CD4-positive, alpha-beta T cell treated with Interleukin-21 for 1 hour (primary cell): ENCODE results near the gene CTIF.
"Not testable (repeated sequence)": the region's sequence is repeated elsewhere in the genome, so short reads cannot be mapped to it uniquely, and the experiment has no call there.

Experiments
- DNase-seq: peaks from one replicate; pipeline ENCODE4 v3.0.0-alpha.2; 2020

The CTIF gene

DNA sequence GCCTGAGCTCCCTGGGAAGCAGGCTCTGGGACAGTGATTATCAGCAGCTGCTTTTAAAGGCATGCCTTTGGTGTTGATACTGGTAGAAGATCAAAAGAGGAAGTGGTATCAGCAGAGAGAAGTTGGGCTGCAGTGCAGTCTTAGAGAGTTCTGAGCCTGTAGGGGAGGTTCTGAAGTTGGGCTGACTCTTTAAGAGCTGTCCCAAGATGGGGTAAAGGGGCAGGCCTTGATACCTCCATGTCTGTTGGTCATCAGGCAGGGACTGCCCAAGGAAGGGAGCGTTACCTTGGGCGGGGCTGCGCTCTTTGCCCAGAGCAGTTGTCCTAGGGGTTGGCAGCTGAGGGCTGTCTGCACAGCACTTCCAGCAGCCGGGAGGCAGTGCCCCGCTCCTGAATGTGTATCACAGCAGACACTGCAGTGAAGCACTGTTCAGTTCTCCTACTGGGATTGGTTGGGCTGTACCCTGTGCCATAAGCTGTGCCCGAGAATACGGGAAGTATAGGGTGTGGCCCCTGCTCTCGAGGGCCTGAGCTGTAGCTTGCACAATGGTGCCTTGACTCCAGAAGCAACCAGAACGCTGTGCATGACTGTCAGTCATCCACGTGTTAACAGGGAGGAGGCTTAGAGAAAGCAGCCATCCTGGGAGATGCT is 177.0 kb downstream of the CTIF start:
- no peak for DNase-seq

DNA sequence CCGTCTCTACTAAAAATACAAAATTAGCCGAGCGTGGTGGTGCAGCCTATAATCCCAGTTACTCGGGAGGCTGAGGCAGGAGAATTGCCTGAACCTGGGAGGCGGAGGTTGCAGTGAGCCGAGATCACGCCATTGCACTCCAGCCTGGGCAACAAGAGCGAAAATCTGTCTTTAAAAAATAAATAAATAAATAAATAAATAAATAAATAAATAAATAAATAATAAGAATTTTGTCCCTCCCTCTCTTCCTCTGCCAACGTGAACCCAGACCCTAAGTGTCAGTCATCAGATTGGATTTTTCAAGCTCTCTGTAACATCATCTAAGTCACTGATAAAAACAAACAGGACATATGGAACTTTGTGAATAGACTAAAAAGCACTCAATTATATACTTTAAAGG is 178.4 kb downstream of the CTIF start:
- not testable (repeated sequence) for DNase-seq

DNA sequence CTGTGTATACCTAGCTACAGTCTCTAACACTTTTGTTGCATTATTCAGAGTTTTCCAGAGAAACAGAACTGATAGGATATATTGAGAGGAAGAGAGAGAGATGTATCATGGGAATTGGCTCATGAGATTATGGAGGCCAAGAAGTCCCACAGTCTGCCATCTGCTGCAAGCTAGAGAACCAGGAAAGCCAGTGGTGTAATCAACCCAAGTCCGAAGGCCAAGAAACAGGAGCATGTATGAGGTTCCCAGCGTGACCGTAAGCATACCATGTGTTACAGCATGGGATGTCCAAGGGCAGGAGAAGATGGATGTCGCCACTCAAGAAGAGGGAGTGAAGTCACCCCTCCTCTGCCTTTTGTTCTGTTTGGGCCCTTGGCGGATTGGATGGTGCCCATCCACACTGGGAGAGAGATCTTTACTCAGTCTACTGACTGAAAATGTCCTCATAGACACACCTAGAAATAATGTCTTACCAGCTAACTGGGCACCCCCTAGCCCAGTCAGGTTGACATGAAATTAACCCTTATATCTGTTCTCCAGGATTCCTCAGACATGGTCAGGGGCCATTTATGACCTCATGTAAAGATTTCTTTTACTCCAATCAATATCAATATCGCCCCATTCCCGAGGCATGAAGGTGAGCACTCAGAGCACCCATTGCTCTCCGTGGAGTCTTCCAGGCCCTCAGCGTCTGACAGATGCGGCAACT is 179.6 kb downstream of the CTIF start:
- DNase-seq, result no peak

DNA sequence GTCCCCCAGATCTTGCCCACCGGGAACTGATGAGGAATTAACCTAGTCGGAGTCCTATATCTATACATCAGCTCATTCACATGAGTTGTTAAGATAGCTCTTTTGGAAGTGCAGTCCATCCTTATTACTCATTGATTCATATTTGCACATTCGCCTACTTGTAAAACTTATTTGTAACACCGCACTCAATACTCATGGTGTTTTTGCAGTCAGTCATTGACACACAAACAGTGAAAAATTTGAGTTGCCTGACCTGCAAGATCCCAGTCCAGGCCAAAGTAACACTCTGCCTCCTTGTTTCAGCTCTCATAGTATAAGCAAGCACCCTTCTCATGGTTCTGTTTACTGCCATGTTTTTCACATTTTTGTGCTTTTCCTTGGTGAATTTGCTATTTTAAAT is 180.6 kb downstream of the CTIF start:
- no peak for DNase-seq

DNA sequence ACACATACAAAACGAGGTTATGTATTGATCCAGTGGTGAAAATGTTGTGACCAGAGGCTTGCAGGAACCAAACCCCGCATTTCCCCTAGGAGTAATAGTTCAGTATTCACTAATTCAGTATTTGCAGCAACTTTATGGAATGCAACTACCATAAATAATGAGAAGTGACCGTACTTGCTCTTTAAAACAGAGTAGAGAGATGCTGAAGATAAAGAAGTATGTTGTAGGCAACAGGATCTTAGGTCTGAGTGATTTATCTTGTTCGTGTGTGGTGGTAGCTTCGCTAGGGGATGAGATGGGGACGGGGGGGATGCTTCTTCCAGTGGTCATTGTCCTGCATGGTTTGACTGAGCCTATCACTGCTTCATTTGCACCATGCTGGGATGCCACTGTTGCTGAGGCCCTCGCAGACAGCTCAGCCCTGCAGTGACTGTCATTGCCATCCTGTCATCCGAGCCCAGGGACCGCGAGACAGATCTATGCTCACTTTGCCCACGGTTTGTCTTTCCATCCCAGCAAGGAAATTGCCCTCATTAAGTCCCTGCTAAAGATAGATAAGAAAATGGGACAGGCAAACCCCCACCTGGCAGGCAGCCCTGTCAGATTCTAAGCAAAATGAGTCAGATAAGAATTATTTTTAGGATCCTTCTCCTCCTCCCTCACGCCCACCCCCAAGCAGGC is 181.3 kb downstream of the CTIF start:
- no peak for DNase-seq

DNA sequence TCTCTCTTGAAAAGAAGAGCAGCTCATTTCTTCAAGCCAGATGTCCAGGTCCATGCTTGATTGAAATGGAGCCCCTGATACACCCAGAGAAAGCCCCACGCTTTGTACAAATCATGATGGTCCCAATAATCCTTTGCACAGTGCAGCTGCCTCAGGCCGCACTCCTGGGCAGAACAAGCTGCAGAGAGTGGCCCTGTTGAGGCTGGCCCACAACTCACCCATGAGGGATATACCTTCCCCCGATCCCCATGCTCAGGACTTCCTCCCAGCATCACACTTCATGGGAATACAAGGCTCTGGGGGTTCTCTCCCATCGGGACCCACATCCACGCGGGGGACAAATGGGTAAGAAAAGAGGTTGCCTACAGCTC is 181.8 kb downstream of the CTIF start:
- DNase-seq, result no peak

DNA sequence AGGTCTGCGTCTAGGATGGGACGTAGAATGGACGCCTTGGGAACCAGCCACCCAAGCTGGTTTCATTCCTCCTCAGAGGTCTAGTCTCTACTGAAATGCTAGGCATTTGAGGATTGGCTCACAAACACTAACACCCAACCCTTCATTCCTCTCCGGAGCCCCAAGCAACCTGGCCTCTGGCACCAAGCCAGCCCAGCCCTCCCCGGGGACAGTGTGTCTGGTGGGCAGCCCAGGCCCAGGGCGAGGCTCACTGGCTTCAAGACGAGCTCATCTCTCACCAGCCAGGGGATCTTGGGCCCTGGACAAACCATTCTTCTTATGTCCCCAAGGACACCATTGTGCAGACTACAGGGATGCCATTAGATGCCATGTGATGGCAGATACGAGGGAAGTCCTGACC is 182.5 kb downstream of the CTIF start:
- no peak for DNase-seq

DNA sequence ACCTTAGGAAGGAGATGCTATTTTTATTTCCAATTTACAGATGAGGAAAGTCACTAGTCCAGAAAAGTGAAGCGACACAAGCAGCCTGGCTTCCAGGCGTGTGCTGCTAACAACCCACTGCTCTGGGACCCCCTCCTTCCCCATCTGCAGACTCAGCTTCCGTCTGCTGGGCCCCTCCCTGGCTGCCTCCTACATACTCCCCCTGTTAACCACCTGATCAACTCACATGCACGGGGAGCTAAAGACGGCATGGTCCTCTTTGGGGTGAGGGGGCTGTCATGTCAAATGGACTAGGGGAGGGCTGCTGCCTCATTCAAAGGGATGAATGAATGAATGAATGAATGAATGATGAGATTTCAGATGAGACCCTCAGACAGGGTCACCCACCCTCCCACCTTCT is 184.2 kb downstream of the CTIF start:
- DNase-seq, result no peak

DNA sequence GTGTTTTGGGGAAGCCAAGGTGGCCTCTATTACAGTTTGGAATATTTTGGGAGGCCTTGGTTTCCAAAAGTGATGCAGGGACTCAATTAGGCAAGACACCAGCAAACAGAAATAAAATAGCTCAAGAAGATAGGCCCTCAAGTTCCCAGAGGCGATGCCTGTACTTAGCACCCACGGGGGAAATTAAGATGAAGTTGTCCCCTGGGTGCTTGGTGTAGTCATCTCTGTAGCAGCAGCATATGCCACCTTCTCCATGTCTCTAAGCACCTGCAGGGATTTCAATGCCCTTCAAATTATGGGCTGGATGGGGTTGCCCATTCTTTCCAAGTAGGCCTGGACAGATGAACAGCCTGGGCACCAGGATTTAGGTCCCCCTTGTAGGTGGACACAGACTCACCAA is 185.0 kb downstream of the CTIF start:
- no peak for DNase-seq

DNA sequence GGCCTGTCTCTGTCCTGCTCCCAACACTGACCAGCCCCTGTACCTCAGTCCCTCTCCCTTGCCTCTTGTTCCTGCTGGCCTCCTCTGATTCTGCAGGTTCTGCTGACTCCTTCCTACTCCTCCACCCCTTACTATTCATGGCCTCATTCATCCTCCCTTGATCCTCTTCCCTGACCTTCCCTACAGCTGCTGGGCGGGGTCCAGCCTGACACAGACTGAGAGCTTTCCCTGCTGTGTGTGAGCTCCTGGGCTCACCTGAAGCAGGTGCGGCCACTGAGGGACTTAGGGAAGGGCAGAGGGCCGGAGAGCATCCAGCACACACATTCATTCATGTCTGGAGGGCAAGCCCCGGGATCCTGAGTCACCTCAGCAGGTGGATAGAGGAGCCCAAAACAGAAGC is 185.6 kb downstream of the CTIF start:
- DNase-seq, result no peak

DNA sequence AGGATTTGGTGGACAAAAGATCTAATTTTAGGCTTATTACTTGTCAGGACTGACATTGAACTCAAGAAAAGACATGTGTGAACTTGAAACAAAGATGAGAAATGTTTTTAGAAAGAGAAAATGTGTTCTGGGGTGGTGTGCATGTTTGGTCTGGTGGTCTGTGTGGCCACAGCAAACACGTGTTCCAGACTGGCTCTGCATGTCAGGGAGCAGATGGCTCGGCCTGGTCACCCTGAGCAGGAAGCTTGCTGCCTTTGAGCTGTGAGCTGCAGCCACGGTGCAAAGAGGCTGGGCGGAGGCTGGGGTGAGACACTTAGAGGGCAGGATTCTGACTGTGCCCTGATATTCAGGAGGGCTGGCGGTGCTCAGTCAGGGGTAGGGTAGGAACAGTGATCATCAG is 186.1 kb downstream of the CTIF start:
- no peak for DNase-seq

DNA sequence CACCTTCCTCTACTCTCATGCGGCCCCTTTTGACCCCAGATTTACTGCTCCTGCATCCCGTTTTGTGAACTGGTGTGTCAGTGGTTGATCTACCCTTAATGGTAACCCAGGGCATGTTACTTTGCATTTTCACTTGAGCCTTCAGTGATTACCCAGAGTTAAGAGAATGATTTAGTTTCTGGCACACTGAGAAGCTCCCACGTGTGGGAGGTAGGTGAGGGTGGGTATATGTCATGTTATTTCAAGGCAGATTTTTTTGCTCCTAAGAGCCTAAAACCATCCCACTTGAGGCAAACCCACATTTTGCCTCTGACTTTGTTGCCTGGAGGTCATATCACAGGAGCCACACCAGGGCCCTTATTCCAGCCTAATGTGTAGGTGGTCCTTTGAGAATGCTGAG is 186.7 kb downstream of the CTIF start:
- no peak for DNase-seq

DNA sequence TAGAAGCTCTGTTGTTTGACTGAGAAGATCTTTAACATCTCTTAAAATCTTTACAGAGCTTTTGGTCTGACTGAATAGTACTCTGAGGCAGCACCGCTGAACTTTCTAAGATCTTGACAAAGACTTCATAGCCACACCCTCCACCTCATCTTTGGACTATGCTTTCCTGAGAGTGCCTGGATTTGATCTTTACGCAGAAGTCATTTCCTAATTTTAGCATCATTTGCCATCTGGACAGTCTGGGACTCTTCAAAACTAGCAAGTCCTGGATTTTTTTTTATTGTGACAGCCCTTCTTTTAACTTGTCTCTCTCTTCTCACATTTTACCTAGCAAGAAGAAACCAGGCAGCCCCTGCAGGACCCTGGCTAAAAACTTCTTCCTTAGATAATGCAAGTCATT is 188.8 kb downstream of the CTIF start:
- DNase-seq, result no peak

DNA sequence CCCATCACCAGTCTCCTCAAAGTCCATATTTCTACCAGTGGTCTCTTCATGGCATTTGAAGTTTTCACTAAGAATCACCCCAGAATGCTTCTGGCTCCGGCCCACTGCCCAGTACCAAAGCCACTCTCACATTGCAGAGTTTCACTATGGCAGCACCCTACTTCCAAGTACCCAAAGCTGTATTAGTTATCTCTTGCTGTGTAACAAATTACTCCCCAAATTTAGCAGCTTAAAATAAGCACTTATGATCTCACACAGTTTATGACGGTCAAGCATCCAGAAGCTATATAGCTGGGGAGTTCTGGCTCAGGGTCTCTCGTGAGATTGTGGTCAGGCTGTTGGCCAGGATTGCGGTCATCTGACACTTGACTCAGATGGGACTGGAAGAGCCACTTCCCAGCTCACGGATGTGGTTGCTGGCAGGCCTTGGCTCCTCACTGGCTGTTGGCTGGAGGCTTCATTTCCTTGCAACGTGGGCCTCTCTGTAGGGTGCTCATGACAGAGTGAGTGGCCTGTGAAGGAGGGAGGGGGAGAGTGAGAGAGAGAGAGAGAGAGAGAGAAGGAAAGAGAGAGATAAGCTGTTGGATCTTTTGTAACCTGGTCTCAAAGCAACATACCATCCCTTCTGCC is 189.5 kb downstream of the CTIF start:
- no peak for DNase-seq

DNA sequence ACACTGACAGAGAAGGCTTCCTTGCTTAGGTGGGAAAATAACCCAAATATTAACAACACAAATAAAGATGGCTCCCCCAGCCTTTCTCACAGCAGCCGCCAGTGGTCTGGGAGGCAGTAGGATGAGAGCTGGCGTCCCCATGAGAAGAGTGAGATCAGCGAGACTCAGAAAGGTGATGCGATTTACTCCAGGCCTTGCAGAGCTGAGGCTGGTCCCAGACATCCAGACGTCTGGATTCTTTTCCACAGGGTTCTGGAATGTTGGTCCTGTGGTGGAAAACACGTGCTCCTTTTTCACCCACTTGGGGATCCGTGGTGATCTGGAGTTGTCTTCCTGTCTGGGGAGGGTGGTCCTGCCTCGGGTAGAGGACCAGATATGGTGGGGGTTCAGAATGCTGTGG is 190.6 kb downstream of the CTIF start:
- DNase-seq, result no peak

DNA sequence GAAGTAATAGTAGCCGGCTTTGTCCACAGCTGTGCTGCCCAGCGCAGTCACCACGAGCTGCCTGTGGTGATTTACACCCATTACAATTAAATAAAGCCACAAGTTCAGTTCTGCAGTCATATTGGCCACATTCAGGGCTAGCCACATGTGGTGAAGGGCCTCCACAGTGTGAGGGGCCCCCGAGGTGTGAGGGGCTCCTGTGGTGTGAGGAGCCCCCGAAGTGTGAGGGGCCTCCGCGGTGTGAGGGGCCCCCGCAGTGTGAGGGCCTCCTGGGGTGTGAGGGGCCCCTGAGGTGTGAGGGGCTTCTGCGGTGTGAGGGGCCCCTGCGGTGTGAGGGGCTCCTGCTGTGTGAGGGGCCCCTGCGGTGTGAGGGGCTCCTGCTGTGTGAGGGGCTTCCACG is 191.2 kb downstream of the CTIF start:
- no peak for DNase-seq

DNA sequence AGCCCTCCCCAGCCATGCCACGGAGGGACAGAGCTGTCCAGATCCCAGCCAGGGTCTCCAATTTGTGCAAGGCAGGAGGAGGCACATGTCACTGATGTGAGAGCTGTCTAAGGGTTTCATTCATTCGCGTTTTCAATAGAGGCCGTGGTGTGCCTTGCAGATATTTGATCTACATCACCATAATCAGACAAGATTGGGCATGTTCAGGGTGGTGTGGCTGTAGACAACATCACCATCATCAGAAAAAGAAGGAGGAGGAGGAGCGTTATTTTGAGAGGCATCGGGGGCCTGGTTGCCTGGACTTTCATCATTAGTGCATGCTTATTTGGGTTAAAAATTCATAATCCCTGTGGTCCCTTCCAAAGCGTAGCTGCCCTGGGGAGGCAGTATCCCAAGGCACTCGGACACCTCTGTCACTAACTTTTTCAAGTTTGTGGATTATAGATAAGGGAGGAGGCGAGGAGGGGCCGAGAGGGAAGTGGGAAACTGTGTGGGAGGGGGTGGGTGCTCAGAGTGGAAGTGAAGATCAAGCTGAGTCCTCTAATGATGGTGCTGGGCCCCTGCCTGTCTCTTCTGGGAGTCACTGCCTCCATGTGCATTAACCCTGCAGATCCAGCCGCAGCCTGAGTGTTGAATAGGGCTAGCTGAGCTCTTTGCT is 194.1 kb downstream of the CTIF start:
- no peak for DNase-seq

DNA sequence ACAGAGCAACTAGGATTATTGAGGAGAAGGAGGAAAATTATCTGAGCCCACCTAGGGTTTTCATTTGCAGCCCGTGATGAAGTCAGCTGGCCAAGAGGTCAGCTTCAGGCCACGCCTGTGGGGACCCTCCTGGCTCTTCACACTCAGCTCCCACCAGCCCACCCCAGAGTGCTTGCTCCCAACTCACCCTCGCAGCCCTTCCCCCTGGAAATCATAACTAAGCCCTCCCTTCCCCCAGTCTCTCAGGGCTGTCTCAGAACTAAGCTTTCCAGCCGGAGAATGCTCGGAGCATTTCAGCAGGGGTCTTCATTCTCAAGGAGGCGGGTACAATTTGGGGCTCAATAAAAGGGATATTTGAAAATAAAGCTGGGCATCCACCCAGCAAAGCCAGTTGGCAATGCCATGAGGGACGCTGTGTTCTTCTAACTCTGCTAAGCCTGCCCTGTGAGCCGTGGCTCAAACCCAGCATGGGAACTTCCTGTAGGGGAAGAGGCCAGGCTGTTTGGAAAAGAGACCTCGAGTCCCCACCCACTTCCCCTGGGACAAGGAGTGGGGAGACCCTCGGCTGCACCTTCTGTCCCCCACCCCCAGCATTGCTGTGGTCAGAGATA is 194.9 kb downstream of the CTIF start:
- no peak for DNase-seq

DNA sequence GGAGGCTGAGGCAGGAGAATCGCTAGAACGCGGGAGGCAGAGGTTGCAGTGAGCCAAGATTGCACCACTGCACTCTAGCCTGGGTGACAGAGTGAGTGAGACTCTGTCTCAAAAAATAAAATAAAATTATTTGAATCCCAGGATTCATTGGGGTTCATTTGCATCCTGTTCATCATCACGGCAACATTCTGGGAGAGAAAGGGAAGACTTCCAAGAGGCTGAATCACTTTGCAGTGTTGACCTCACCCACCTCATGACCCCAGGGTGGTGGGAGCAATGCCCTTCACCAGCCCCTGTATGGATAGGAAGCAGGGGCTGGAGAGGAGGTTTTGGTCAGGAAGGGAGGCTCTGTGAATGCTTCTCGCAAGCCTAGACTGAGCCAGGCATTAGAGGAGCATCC is 195.6 kb downstream of the CTIF start:
- no peak for DNase-seq

DNA sequence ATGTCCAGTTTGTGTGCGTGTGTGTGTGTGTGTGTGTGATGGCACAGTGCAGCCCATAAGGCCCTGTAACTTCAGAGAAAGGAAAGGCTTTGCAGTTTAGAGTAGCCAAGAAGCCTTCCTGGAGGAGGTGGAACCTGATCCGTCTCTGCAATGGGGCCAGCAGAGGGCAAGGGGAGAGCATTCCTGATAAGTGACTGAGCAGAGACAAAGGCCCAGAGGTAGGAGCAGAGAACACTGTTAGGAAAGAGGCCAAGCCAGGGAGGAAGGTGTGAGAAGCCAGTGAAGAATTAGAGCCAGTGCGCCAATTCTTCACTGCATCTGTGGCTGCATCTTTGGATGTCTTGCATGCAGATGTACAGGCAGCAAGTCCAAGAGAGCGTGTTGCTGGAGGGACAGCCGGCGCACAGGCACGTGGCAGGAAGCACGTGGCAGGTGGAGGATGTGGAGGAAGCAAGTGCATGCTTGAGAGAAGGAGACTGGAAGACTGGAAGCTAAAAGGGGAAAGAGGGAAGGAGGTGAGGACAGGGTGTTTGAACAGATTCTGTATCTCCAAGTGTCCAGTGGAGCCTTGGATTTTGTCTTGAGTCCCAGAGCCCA is 196.3 kb downstream of the CTIF start:
- DNase-seq, result no peak

DNA sequence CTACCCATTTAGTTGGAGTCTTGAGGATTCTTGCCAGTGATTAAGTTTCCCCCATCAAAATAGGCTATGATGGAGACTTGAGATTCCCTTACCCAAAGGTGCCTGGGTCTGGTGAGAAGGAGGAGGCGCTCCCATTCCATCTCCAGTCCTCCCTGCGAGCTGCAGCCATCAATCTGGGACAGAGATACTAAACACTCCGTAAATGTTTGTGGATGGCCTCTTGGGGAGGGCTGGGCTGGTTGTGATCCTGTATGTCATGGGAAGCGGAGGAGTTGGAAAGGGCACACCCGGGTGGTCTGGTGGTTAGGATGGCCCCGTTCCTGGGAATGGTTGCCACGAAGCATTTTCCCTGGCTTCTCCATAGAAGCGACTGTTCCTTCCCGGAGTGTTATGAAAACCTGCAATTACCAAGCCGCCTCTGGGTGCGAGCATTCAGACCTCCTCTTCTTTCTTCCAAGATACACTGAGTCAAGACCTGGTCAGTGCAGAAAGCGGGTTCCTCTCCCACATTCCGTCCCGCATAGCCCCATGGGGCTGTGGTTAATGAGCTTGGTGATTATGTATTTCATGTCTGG is 196.9 kb downstream of the CTIF start:
- DNase-seq, result no peak
